GM20431 (cell line): ENCODE results near the gene DNAJC6.
"Not testable (repeated sequence)": the region's sequence is repeated elsewhere in the genome, so short reads cannot be mapped to it uniquely, and the experiment has no call there.

Experiments used
- in situ Hi-C: fragments of 300-500 bp; cut with MseI, MboI; formaldehyde crosslinking; loops from one replicate; pipeline ENCODE4 v1.15.0; 2020; ENCODE audit warnings: low sequenced_read_pairs; ENCODE audit not compliant: unreplicated experiment

The DNAJC6 gene

GRCh38 chr1:65445837-65446236, 136.5 kb downstream of the DNAJC6 start:
- in situ Hi-C loops, result loop anchor here (25.0 kb wide), 1 partner anchor 241 kb away; no protein-coding TSS in a partner anchor

DNA sequence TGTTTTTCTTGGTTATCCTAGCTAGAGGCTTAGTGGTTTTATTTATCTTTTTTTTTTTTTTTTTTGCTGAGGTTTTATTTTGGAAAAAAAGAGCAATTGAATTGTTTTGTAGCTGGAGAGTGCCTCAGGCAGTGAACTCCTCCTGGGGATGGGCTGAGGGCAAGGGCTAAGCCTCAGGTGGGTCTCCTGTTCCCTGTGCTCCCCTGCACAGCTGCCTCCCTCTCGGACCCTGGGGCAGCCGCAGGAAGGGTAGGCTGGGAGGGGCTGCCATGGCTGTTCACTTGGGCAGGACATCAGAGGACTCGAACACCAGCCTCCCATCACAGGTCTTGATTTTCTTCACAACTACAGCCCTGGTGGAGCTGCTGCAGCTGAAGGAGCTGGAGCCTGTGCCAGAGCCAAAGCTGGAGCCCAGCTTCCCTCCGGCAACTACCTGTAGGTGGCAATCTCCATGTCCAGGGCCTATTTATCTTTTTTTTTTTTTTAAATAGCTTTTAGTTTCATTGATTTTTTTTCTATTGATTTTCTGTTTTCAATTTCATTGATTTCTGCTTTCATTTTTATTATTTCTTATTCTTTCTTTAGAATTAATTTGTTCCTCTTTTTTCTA, 140.0 kb downstream of the DNAJC6 start:
- in situ Hi-C loops, result loop anchor here (25.0 kb wide), 1 partner anchor 238 kb away; no protein-coding TSS in a partner anchor

DNA sequence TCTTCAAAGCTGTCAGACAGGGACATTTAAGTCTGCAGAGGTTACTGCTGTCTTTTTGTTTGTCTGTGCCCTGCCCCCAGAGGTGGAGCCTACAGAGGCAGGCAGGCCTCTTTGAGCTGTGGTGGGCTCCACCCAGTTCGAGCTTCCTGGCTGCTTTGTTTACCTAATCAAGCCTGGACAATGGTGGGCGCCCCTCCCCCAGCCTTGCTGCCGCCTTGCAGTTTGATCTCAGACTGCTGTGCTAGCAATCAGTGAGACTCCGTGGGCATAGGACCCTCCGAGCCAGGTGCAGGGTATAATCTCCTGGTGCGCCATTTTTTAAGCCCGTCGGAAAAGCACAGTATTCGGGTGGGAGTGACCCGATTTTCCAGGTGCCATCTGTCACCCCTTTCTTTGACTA, 146.3 kb downstream of the DNAJC6 start:
- in situ Hi-C loops, result not testable (repeated sequence)

- in situ Hi-C loops, result no loop called here
Measured at GRCh38 chr1:65456481-65456880, 147.1 kb downstream of the DNAJC6 start.

DNA sequence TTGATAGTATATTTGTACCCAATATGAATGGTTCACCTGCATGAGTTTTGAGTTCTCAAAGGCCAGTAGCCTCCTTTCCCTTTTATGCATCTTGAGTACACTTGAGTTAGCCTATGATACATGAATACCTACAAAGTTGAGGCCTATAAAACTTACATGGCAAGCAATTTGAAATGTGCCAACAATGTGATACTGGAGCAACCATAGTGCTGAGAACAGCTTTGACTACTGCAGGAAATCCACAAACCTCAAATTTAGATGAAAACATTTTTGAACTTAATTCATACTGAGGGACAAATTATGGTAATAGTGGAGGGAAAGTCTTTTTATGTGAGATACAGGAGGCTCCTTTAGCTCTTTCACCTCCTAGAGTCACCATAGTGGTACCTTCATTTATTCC, 148.5 kb downstream of the DNAJC6 start:
- in situ Hi-C loops, result no loop called here

DNA sequence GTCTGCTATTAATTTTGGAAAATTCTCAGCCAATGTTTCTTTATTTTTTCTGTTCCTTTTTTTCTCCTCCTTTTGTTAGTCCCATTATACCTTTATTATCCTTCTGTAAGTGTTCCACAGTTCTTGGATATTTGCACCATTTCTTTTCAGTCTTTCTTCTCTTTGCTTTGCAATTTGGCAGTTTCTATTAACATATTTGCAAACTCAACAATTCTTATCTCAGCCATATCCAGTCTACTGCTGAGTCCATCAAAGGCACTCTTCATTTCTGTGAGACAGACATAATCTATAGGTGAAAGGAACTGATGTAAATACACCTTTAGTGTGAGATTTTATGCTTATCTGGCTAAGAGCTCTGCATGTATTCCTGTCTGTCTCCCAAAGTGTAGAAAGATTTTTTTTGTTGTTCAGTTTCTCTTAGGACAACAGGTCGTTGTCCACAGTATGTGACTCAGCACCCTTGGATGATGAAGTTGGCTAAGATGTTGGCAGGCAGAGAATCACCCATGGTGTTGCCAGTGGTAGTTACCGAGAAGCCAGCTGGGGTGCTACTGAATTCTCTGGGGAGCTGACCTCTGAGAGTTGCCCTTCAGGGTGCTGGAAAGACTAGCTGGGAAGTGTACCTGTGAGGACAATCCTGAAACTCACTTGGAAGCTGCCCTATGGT, 149.5 kb downstream of the DNAJC6 start:
- in situ Hi-C loops, result no loop called here

DNA sequence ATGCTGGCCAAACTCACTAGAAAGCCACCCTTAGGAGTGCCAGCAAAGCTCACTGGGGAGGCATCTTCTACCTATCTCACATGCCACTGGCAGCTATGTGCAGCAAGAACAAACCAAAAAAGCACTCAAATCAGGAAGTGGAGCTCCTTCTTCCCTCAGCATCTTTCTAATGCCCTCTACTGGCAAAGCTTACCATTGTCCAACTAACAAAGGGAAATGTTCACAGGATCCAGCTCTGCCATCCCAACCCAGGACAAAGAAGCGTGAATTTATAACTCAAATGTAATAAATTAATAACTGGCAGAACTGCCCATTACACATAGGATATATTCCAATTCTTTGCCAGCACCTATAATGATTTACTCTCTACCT, 150.0 kb downstream of the DNAJC6 start:
- in situ Hi-C loops, result no loop called here
